Measurements from ENCODE around the gene SIL1. TPM values are rescaled to one million over a fixed set of nuclear protein-coding genes. Genes with fewer than 3 reads are reported as not detected.

The SIL1 gene
- total and polyA plus RNA-seq, 2 experiments from 2014 or later: 78.8 to 89.8 TPM

DNA sequence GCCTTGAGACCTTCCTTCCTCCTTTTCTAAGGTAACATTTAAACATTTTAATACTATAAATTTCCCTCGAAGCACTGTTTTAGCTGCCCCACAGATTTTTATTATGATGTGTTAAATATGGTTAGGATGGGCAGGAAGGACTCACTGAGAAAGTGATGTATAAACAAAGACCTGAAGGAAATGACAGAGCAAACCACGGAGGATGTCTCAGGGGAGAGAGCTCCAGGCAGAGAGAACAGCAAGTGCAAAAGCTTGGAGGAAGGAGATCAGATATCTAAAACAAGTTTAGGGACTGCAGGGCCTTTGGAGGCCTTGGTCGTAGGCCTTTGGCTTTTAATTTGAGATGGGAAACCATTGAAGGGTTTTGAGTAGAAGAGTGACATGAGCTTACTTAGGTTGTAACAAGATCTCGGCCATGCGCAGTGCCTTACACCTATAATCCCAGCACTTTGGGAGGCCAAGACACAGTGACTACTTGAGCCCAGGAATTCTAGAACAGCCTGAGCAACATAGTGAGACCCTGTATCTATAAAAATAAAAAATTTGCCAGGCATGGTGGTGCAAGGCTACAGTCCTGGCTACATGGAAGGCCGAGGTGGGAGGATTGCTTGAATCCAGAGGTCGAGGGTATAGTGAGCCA lies 287.5 kb downstream of the SIL1 start:
- in situ Hi-C loops (cut with MboI): no loop called here
- no peaks in the 10 kb centered on the region for H3K27me3 ChIP-seq (replicated peaks; ENCODE audit: insufficient read depth)
- H3K9me2 ChIP-seq (ENCODE audit: insufficient read depth): no peaks in the 10 kb centered on the region
- peaks cover 40% of the 10 kb centered on the region for H3K36me3 ChIP-seq (ENCODE audit: low read depth)
- peak; percentile 22 for DNase-seq
- H3K9me3 ChIP-seq (ENCODE audit: low read depth): no peaks in the 10 kb centered on the region
- no peak overlapping the region for H3K4me2 ChIP-seq (ENCODE audit: unreplicated experiment)
- WGBS, 2 experiments (ENCODE audit: low coverage in 1 of 2, low lambda C conversion rate in 2 of 2, missing lambda C conversion rate in 2 of 2): 93 to 94% methylated on average over 7 of the region's 7 CpGs
- no peak overlapping the region for H3K27ac ChIP-seq
- peaks cover 22% of the 10 kb centered on the region for H3F3A ChIP-seq (ENCODE audit: insufficient read depth)
- no peak overlapping the region for H3K9ac ChIP-seq
- H3K4me3 ChIP-seq: no peak overlapping the region
- peaks cover 33% of the 10 kb centered on the region for H3K79me2 ChIP-seq (ENCODE audit: insufficient read depth)
- no peak overlapping the region for H2AFZ ChIP-seq
- H4K20me1 ChIP-seq (ENCODE audit: insufficient read depth): no peaks in the 10 kb centered on the region
- no peak for TF ChIP-seq EZH2phosphoT487 (IDR thresholded peaks at IDR 0.05; ENCODE audit: insufficient read depth, low read depth)
- no peak for TF ChIP-seq EZH2 (IDR thresholded peaks at IDR 0.05; ENCODE audit: insufficient read depth, poor library complexity, severe bottlenecking)
- peaks cover 21% of the 10 kb centered on the region for H3K4me1 ChIP-seq (ENCODE audit: insufficient read depth)

DNA sequence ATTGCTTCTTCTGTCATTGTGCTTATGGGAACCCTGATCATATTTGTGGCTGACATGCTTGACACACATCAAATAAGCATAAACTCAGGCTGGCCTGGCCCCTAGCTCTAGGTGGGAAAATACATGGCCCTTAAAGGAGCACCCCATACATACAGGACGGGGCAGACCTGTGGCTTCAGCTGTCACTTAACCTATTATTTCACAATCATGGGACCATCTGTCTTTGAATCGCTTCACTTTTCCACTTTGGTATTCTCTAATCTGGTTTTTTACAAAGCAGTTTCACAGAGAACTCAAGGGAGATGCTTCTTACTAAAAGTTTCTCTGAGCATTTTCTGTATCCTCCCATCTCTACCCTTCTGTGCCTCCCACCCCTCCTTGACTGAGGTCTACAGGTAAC lies 288.4 kb downstream of the SIL1 start:
- DNase-seq: no peak
- no peak for TF ChIP-seq EZH2 (IDR thresholded peaks at IDR 0.05; ENCODE audit: insufficient read depth, poor library complexity, severe bottlenecking)
- no peak for TF ChIP-seq EZH2phosphoT487 (IDR thresholded peaks at IDR 0.05; ENCODE audit: insufficient read depth, low read depth)
- Histone ChIP-seq H3K9ac (no peak overlapping the region), H3K36me3 (ENCODE audit: low read depth) (peaks cover 34% of the 10 kb centered on the region), H3K27ac (no peak overlapping the region), H3K9me3 (ENCODE audit: low read depth) (no peaks in the 10 kb centered on the region), H3K4me2 (ENCODE audit: unreplicated experiment) (no peak overlapping the region), H3K27me3 (replicated peaks; ENCODE audit: insufficient read depth) (no peaks in the 10 kb centered on the region), H3K9me2 (ENCODE audit: insufficient read depth) (no peaks in the 10 kb centered on the region), H3K4me1 (ENCODE audit: insufficient read depth) (peaks cover 28% of the 10 kb centered on the region), H4K20me1 (ENCODE audit: insufficient read depth) (no peaks in the 10 kb centered on the region), H2AFZ (no peak overlapping the region), H3F3A (ENCODE audit: insufficient read depth) (peaks cover 29% of the 10 kb centered on the region), H3K4me3 (no peak overlapping the region), H3K79me2 (ENCODE audit: insufficient read depth) (peaks cover 31% of the 10 kb centered on the region)
- 74 to 81% methylated on average over 2 of the region's 2 CpGs for WGBS, 2 experiments (ENCODE audit: low coverage in 1 of 2, low lambda C conversion rate in 2 of 2, missing lambda C conversion rate in 2 of 2)
- in situ Hi-C loops (cut with MboI): no loop called here

DNA sequence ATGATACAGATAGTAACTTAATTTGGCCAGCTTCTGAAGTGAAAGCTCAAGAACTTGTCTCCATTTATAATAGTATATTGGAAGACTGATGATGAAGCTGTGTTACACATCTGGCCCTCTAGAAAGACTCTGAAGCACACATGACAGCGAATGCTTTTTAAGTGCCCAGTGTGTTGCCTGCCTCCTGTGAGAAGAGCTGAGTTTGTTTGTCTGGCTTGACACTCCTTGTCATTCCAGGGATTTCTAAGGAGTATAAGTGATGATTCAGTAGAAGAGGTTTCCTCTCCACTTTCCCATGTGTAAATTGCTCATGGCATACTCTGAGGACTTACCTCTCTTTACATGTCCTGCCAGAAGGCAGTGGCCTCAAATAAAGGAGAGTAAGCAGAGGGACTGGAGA lies 292.6 kb downstream of the SIL1 start:
- DNase-seq: peak; percentile 65
- H2AFZ ChIP-seq: no peak overlapping the region
- in situ Hi-C loops (cut with MboI): no loop called here
- H3K79me2 ChIP-seq (ENCODE audit: insufficient read depth): peaks cover 44% of the 10 kb centered on the region
- no peaks in the 10 kb centered on the region for H3K27me3 ChIP-seq (replicated peaks; ENCODE audit: insufficient read depth)
- H3K4me3 ChIP-seq: no peak overlapping the region
- no peaks in the 10 kb centered on the region for H3K9me3 ChIP-seq (ENCODE audit: low read depth)
- H3K4me2 ChIP-seq (ENCODE audit: unreplicated experiment): no peak overlapping the region
- no peaks in the 10 kb centered on the region for H4K20me1 ChIP-seq (ENCODE audit: insufficient read depth)
- H3K27ac ChIP-seq: peak overlapping the region; percentile 17
- H3K4me1 ChIP-seq (ENCODE audit: insufficient read depth): peaks cover 16% of the 10 kb centered on the region; the same call in 1 of the 2 replicates
- H3F3A ChIP-seq (ENCODE audit: insufficient read depth): peaks cover 21% of the 10 kb centered on the region
- TF ChIP-seq EZH2phosphoT487 (IDR thresholded peaks at IDR 0.05; ENCODE audit: insufficient read depth, low read depth) (no peak), EZH2 (IDR thresholded peaks at IDR 0.05; ENCODE audit: insufficient read depth, poor library complexity, severe bottlenecking) (no peak)
- H3K9ac ChIP-seq: no peak overlapping the region
- no peaks in the 10 kb centered on the region for H3K9me2 ChIP-seq (ENCODE audit: insufficient read depth)
- WGBS, 2 experiments (ENCODE audit: low coverage in 1 of 2, low lambda C conversion rate in 2 of 2, missing lambda C conversion rate in 2 of 2): 95 to 100% methylated on average over 1 of the region's 1 CpG
- H3K36me3 ChIP-seq (ENCODE audit: low read depth): peaks cover 39% of the 10 kb centered on the region

DNA sequence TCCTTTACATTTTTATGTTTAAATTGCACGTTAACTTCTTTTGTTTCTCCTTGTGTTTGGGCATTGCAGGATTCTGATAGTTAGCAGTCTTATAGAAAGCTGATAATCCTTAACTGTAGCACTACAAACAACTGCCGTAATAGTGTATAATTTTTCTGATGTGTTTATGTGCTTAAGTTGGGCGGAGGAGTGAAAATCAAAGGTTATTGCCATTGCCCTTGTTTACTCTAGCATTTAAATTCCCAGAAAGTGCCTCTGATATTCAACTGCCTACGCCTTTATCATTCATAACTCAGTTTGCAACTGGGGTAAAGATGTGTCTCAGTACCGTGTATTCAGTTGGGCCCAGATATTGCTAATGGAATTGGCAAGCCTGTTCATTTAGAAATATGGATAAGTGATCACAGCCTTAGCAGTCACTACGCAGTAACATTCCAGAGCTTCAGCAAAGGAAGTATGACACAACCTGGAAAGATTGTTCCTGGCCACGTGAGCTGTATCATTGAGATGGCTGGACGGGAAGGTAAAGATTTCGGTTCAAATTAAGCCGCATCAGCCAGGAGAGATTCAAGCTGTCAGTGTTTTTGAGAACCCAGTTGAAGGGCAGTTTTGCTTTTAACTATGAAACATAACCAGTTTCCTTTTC lies 294.9 kb downstream of the SIL1 start:
- Histone ChIP-seq H3K9ac (no peak overlapping the region), H3K9me2 (ENCODE audit: insufficient read depth) (no peaks in the 10 kb centered on the region), H3K79me2 (ENCODE audit: insufficient read depth) (peaks cover 52% of the 10 kb centered on the region), H2AFZ (no peak overlapping the region), H3F3A (ENCODE audit: insufficient read depth) (peaks cover 26% of the 10 kb centered on the region), H4K20me1 (ENCODE audit: insufficient read depth) (no peaks in the 10 kb centered on the region), H3K4me3 (no peak overlapping the region), H3K27me3 (replicated peaks; ENCODE audit: insufficient read depth) (no peaks in the 10 kb centered on the region), H3K27ac (no peak overlapping the region), H3K36me3 (ENCODE audit: low read depth) (peaks cover 19% of the 10 kb centered on the region), H3K4me2 (ENCODE audit: unreplicated experiment) (no peak overlapping the region), H3K9me3 (ENCODE audit: low read depth) (no peaks in the 10 kb centered on the region), H3K4me1 (ENCODE audit: insufficient read depth) (peaks cover 18% of the 10 kb centered on the region; the same call in 1 of the 2 replicates)
- DNase-seq: peak; percentile 47
- TF ChIP-seq EZH2 (IDR thresholded peaks at IDR 0.05; ENCODE audit: insufficient read depth, poor library complexity, severe bottlenecking): no peak
- no peak for TF ChIP-seq EZH2phosphoT487 (IDR thresholded peaks at IDR 0.05; ENCODE audit: insufficient read depth, low read depth)
- 86 to 87% methylated on average over 10 of the region's 10 CpGs for WGBS, 2 experiments (ENCODE audit: low coverage in 1 of 2, low lambda C conversion rate in 2 of 2, missing lambda C conversion rate in 2 of 2)
- in situ Hi-C loops (cut with MboI): no loop called here
